ENCODE results near the gene C14orf119. TPM values are rescaled to one million over a fixed set of nuclear protein-coding genes. Genes with fewer than 3 reads are reported as not detected.

Gene C14orf119
- total RNA-seq, 1 experiment from 2014 or later: 69.3 TPM

- no peak for DNase-seq
- no peaks in the 10 kb centered on the region for H3K9me3 ChIP-seq (ENCODE audit: low read length)
- no peak overlapping the region for H3K9ac ChIP-seq (ENCODE audit: low read length)
These were observed 45.1 kb downstream of the C14orf119 start for GRCh38 chr14:23140371-23140770.

GRCh38 chr14:23141706-23142444 is 46.6 kb downstream of the C14orf119 start:
- Histone ChIP-seq H3K9ac (ENCODE audit: low read length) (no peak overlapping the region), H3K4me3 (ENCODE audit: low read length) (no peak overlapping the region), H3K9me3 (ENCODE audit: low read length) (no peaks in the 10 kb centered on the region), H3K4me2 (ENCODE audit: low read depth, low read length, poor library complexity, severe bottlenecking) (no peak overlapping the region), H3K79me2 (ENCODE audit: low read length) (no peaks in the 10 kb centered on the region), H3K4me1 (ENCODE audit: low read length) (no peaks in the 10 kb centered on the region), H3K36me3 (ENCODE audit: insufficient read depth, low read length) (no peaks in the 10 kb centered on the region), H2AFZ (ENCODE audit: low read length) (no peak overlapping the region), H4K20me1 (ENCODE audit: insufficient read depth, low read depth, low read length) (no peaks in the 10 kb centered on the region), H3K27ac (ENCODE audit: low read length) (no peak overlapping the region), H3K9me2 (replicated peaks; ENCODE audit: insufficient read depth, low read length) (no peaks in the 10 kb centered on the region), H3K27me3 (ENCODE audit: low read length) (no peaks in the 10 kb centered on the region)
- no peak for DNase-seq

More at GRCh38 chr14:23140371-23140770, 45.1 kb downstream of the C14orf119 start:
- Histone ChIP-seq H3K27me3 (ENCODE audit: low read length) (no peaks in the 10 kb centered on the region), H3K9me2 (replicated peaks; ENCODE audit: insufficient read depth, low read length) (no peaks in the 10 kb centered on the region), H2AFZ (ENCODE audit: low read length) (no peak overlapping the region), H3K36me3 (ENCODE audit: insufficient read depth, low read length) (no peaks in the 10 kb centered on the region), H3K4me3 (ENCODE audit: low read length) (no peak overlapping the region), H3K27ac (ENCODE audit: low read length) (no peak overlapping the region), H3K4me2 (ENCODE audit: low read depth, low read length, poor library complexity, severe bottlenecking) (no peak overlapping the region), H3K4me1 (ENCODE audit: low read length) (no peaks in the 10 kb centered on the region), H3K79me2 (ENCODE audit: low read length) (no peaks in the 10 kb centered on the region), H4K20me1 (ENCODE audit: insufficient read depth, low read depth, low read length) (no peaks in the 10 kb centered on the region)

- H3K36me3 ChIP-seq (ENCODE audit: insufficient read depth, low read length): no peaks in the 10 kb centered on the region
- no peaks in the 10 kb centered on the region for H3K27me3 ChIP-seq (ENCODE audit: low read length)
- H3K4me1 ChIP-seq (ENCODE audit: low read length): no peaks in the 10 kb centered on the region
- no peak overlapping the region for H3K27ac ChIP-seq (ENCODE audit: low read length)
- no peak overlapping the region for H3K4me3 ChIP-seq (ENCODE audit: low read length)
- no peaks in the 10 kb centered on the region for H3K9me3 ChIP-seq (ENCODE audit: low read length)
- no peaks in the 10 kb centered on the region for H3K79me2 ChIP-seq (ENCODE audit: low read length)
- H2AFZ ChIP-seq (ENCODE audit: low read length): no peak overlapping the region
- no peak for DNase-seq
- H4K20me1 ChIP-seq (ENCODE audit: insufficient read depth, low read depth, low read length): no peaks in the 10 kb centered on the region
- H3K9ac ChIP-seq (ENCODE audit: low read length): no peak overlapping the region
- no peak overlapping the region for H3K4me2 ChIP-seq (ENCODE audit: low read depth, low read length, poor library complexity, severe bottlenecking)
- H3K9me2 ChIP-seq (replicated peaks; ENCODE audit: insufficient read depth, low read length): no peaks in the 10 kb centered on the region
These were observed 47.5 kb downstream of the C14orf119 start for GRCh38 chr14:23142826-23143225.

GRCh38 chr14:23143911-23144310 is 48.6 kb downstream of the C14orf119 start:
- H3K4me2 ChIP-seq (ENCODE audit: low read depth, low read length, poor library complexity, severe bottlenecking): no peak overlapping the region
- no peaks in the 10 kb centered on the region for H3K36me3 ChIP-seq (ENCODE audit: insufficient read depth, low read length)
- no peak overlapping the region for H3K4me3 ChIP-seq (ENCODE audit: low read length)
- H3K9me3 ChIP-seq (ENCODE audit: low read length): no peaks in the 10 kb centered on the region
- no peak overlapping the region for H3K27ac ChIP-seq (ENCODE audit: low read length)
- DNase-seq: no peak
- H3K9ac ChIP-seq (ENCODE audit: low read length): no peak overlapping the region
- H2AFZ ChIP-seq (ENCODE audit: low read length): no peak overlapping the region
- H3K9me2 ChIP-seq (replicated peaks; ENCODE audit: insufficient read depth, low read length): no peaks in the 10 kb centered on the region
- H4K20me1 ChIP-seq (ENCODE audit: insufficient read depth, low read depth, low read length): no peaks in the 10 kb centered on the region
- no peaks in the 10 kb centered on the region for H3K79me2 ChIP-seq (ENCODE audit: low read length)
- H3K4me1 ChIP-seq (ENCODE audit: low read length): no peaks in the 10 kb centered on the region
- H3K27me3 ChIP-seq (ENCODE audit: low read length): no peaks in the 10 kb centered on the region

- no peaks in the 10 kb centered on the region for H4K20me1 ChIP-seq (ENCODE audit: insufficient read depth, low read depth, low read length)
- no peak overlapping the region for H3K27ac ChIP-seq (ENCODE audit: low read length)
- H3K4me1 ChIP-seq (ENCODE audit: low read length): no peaks in the 10 kb centered on the region
- H3K9me3 ChIP-seq (ENCODE audit: low read length): no peaks in the 10 kb centered on the region
- H2AFZ ChIP-seq (ENCODE audit: low read length): no peak overlapping the region
- no peak for DNase-seq
- H3K4me2 ChIP-seq (ENCODE audit: low read depth, low read length, poor library complexity, severe bottlenecking): no peak overlapping the region
- no peak overlapping the region for H3K9ac ChIP-seq (ENCODE audit: low read length)
- no peaks in the 10 kb centered on the region for H3K27me3 ChIP-seq (ENCODE audit: low read length)
- H3K4me3 ChIP-seq (ENCODE audit: low read length): no peak overlapping the region
- no peaks in the 10 kb centered on the region for H3K36me3 ChIP-seq (ENCODE audit: insufficient read depth, low read length)
- no peaks in the 10 kb centered on the region for H3K9me2 ChIP-seq (replicated peaks; ENCODE audit: insufficient read depth, low read length)
- H3K79me2 ChIP-seq (ENCODE audit: low read length): no peaks in the 10 kb centered on the region
These were observed 50.6 kb downstream of the C14orf119 start for GRCh38 chr14:23145794-23146350.

GRCh38 chr14:23146351-23146910 is 51.1 kb downstream of the C14orf119 start:
- no peaks in the 10 kb centered on the region for H3K36me3 ChIP-seq (ENCODE audit: insufficient read depth, low read length)
- H3K4me1 ChIP-seq (ENCODE audit: low read length): no peaks in the 10 kb centered on the region
- no peaks in the 10 kb centered on the region for H4K20me1 ChIP-seq (ENCODE audit: insufficient read depth, low read depth, low read length)
- H3K4me3 ChIP-seq (ENCODE audit: low read length): no peak overlapping the region
- no peaks in the 10 kb centered on the region for H3K9me3 ChIP-seq (ENCODE audit: low read length)
- H2AFZ ChIP-seq (ENCODE audit: low read length): no peak overlapping the region
- H3K9me2 ChIP-seq (replicated peaks; ENCODE audit: insufficient read depth, low read length): no peaks in the 10 kb centered on the region
- DNase-seq: no peak
- H3K27ac ChIP-seq (ENCODE audit: low read length): no peak overlapping the region
- H3K27me3 ChIP-seq (ENCODE audit: low read length): no peaks in the 10 kb centered on the region
- no peaks in the 10 kb centered on the region for H3K79me2 ChIP-seq (ENCODE audit: low read length)
- no peak overlapping the region for H3K9ac ChIP-seq (ENCODE audit: low read length)
- no peak overlapping the region for H3K4me2 ChIP-seq (ENCODE audit: low read depth, low read length, poor library complexity, severe bottlenecking)

- Histone ChIP-seq H3K4me3 (ENCODE audit: low read length) (no peak overlapping the region), H3K27ac (ENCODE audit: low read length) (no peak overlapping the region), H3K4me2 (ENCODE audit: low read depth, low read length, poor library complexity, severe bottlenecking) (no peak overlapping the region), H3K27me3 (ENCODE audit: low read length) (no peaks in the 10 kb centered on the region), H3K36me3 (ENCODE audit: insufficient read depth, low read length) (no peaks in the 10 kb centered on the region), H3K9ac (ENCODE audit: low read length) (no peak overlapping the region), H3K9me3 (ENCODE audit: low read length) (no peaks in the 10 kb centered on the region), H3K9me2 (replicated peaks; ENCODE audit: insufficient read depth, low read length) (no peaks in the 10 kb centered on the region), H3K4me1 (ENCODE audit: low read length) (no peaks in the 10 kb centered on the region), H3K79me2 (ENCODE audit: low read length) (no peaks in the 10 kb centered on the region), H4K20me1 (ENCODE audit: insufficient read depth, low read depth, low read length) (no peaks in the 10 kb centered on the region), H2AFZ (ENCODE audit: low read length) (no peak overlapping the region)
- DNase-seq: no peak
These were observed 51.7 kb downstream of the C14orf119 start for GRCh38 chr14:23146980-23147379.

GRCh38 chr14:23147676-23148075 is 52.4 kb downstream of the C14orf119 start:
- Histone ChIP-seq H3K9me3 (ENCODE audit: low read length) (no peaks in the 10 kb centered on the region), H3K36me3 (ENCODE audit: insufficient read depth, low read length) (no peaks in the 10 kb centered on the region), H3K9me2 (replicated peaks; ENCODE audit: insufficient read depth, low read length) (no peaks in the 10 kb centered on the region), H3K4me1 (ENCODE audit: low read length) (no peaks in the 10 kb centered on the region), H3K4me2 (ENCODE audit: low read depth, low read length, poor library complexity, severe bottlenecking) (no peak overlapping the region), H3K4me3 (ENCODE audit: low read length) (no peak overlapping the region), H3K79me2 (ENCODE audit: low read length) (no peaks in the 10 kb centered on the region), H3K27me3 (ENCODE audit: low read length) (no peaks in the 10 kb centered on the region), H4K20me1 (ENCODE audit: insufficient read depth, low read depth, low read length) (no peaks in the 10 kb centered on the region), H3K27ac (ENCODE audit: low read length) (no peak overlapping the region), H2AFZ (ENCODE audit: low read length) (no peak overlapping the region), H3K9ac (ENCODE audit: low read length) (no peak overlapping the region)
- DNase-seq: no peak
